ENCODE results near the gene ACTL8.

Gene ACTL8

GRCh38 chr1:17773591-17774326, 18.6 kb downstream of the ACTL8 start:
- DNase-seq: no peak

- no peak for DNase-seq
Measured at GRCh38 chr1:17774452-17774851, 19.3 kb downstream of the ACTL8 start.

GRCh38 chr1:17775796-17776195, 20.7 kb downstream of the ACTL8 start:
- DNase-seq: no peak

GRCh38 chr1:17776426-17776825, 21.3 kb downstream of the ACTL8 start:
- DNase-seq: no peak

GRCh38 chr1:17777330-17777729, 22.2 kb downstream of the ACTL8 start:
- no peak for DNase-seq

- DNase-seq: no peak
Measured at GRCh38 chr1:17777818-17778217, 22.7 kb downstream of the ACTL8 start.

GRCh38 chr1:17780916-17781315, 25.8 kb downstream of the ACTL8 start:
- no peak for DNase-seq

- no peak for DNase-seq
Measured at GRCh38 chr1:17789926-17790325, 34.8 kb downstream of the ACTL8 start.

GRCh38 chr1:17790383-17791054, 35.4 kb downstream of the ACTL8 start:
- no peak for DNase-seq

GRCh38 chr1:17791055-17791390, 35.9 kb downstream of the ACTL8 start:
- no peak for DNase-seq

- no peak for DNase-seq
Measured at GRCh38 chr1:17791480-17791879, 36.3 kb downstream of the ACTL8 start.

- DNase-seq: no peak
Measured at GRCh38 chr1:17792421-17792820, 37.3 kb downstream of the ACTL8 start.

- no peak for DNase-seq
Measured at GRCh38 chr1:17795081-17795809, 40.1 kb downstream of the ACTL8 start.

GRCh38 chr1:17795836-17796645, 40.9 kb downstream of the ACTL8 start:
- DNase-seq: no peak

GRCh38 chr1:17797478-17797877, 42.3 kb downstream of the ACTL8 start:
- no peak for DNase-seq

GRCh38 chr1:17798011-17798410, 42.9 kb downstream of the ACTL8 start:
- DNase-seq: no peak

GRCh38 chr1:17798799-17799382, 43.8 kb downstream of the ACTL8 start:
- no peak for DNase-seq

GRCh38 chr1:17799642-17800041, 44.5 kb downstream of the ACTL8 start:
- DNase-seq: no peak

GRCh38 chr1:17802164-17802563, 47.0 kb downstream of the ACTL8 start:
- DNase-seq: no peak

- no peak for DNase-seq
Measured at GRCh38 chr1:17802945-17803344, 47.8 kb downstream of the ACTL8 start.

- DNase-seq: no peak
Measured at GRCh38 chr1:17805869-17806684, 50.9 kb downstream of the ACTL8 start.

- no peak for DNase-seq
Measured at GRCh38 chr1:17808816-17809215, 53.7 kb downstream of the ACTL8 start.
